ENCODE measurements around the gene SLC22A7.
"Not testable (repeated sequence)": the region's sequence is repeated elsewhere in the genome, so short reads cannot be mapped to it uniquely, and the experiment has no call there.

Gene SLC22A7

GRCh38 chr6:43347021-43347420, 49.0 kb downstream of the SLC22A7 start:
- DNase-seq: no peak

GRCh38 chr6:43347444-43347843, 49.4 kb downstream of the SLC22A7 start:
- DNase-seq: no peak

GRCh38 chr6:43351951-43352350, 53.9 kb downstream of the SLC22A7 start:
- DNase-seq: not testable (repeated sequence)

Data from CD4-positive, alpha-beta T cell treated with Interleukin-4 for 1 hour (primary cell).